Measurements from ENCODE around the gene AHNAK2. TPM values are rescaled to one million over a fixed set of nuclear protein-coding genes. Genes with fewer than 3 reads are reported as not detected.

The AHNAK2 gene
- total and polyA plus RNA-seq, 5 donors = 2.0 to 5.7 (median 3.1) TPM

- Histone ChIP-seq H3K9me3 (ENCODE audit: control insufficient read depth, low read length) (no peaks in the 10 kb centered on the region), H3K27ac (ENCODE audit: low read length) (no peak overlapping the region), H3K4me1 (ENCODE audit: control insufficient read depth, insufficient read depth, low read length) (peaks cover 10% of the 10 kb centered on the region), H3K4me3 (ENCODE audit: low read length) (no peak overlapping the region), H3K27me3 (ENCODE audit: control insufficient read depth, insufficient read depth) (no peaks in the 10 kb centered on the region)
- intact Hi-C loops (cut with DNase I) = loop anchor here in 1 of 4 donors (5.0 kb wide), 1 partner anchor 66 kb away; no protein-coding TSS in a partner anchor
- peak; percentile 38 to 49 for ATAC-seq
- WGBS = 41% methylated on average over 21 of the region's 21 CpGs
- peak; percentile 84 to 94 (median 92) for DNase-seq
Measured at GRCh38 chr14:104976198-104977007, 1.8 kb downstream of the AHNAK2 start.

GRCh38 chr14:104975481-104976197, 2.5 kb downstream of the AHNAK2 start:
- intact Hi-C loops (cut with DNase I) = loop anchor here in 2 of 4 donors (1.0 to 5.0 kb wide), 3 partner anchors 67 to 111 kb away; no protein-coding TSS in a partner anchor
- peak in 2 of 3 donors; percentile 42 to 53 for DNase-seq
- H3K4me3 ChIP-seq (ENCODE audit: low read length) = no peak overlapping the region
- peaks cover 10% of the 10 kb centered on the region for H3K4me1 ChIP-seq (ENCODE audit: control insufficient read depth, insufficient read depth, low read length)
- no peak for ATAC-seq
- 55% methylated on average over 21 of the region's 21 CpGs for WGBS
- no peaks in the 10 kb centered on the region for H3K27me3 ChIP-seq (ENCODE audit: control insufficient read depth, insufficient read depth)
- H3K9me3 ChIP-seq (ENCODE audit: control insufficient read depth, low read length) = no peaks in the 10 kb centered on the region
- no peak overlapping the region for H3K27ac ChIP-seq (ENCODE audit: low read length)

GRCh38 chr14:104974665-104975390, 3.3 kb downstream of the AHNAK2 start:
- intact Hi-C loops (cut with DNase I) = loop anchor here in 2 of 4 donors (1.0 to 5.0 kb wide), 3 partner anchors 67 to 112 kb away; no protein-coding TSS in a partner anchor
- peak in 2 of 3 donors; percentile 38 to 51 for DNase-seq
- 95% methylated on average over 14 of the region's 14 CpGs for WGBS
- H3K9me3 ChIP-seq (ENCODE audit: control insufficient read depth, low read length) = no peaks in the 10 kb centered on the region
- no peak overlapping the region for H3K27ac ChIP-seq (ENCODE audit: low read length)
- no peak overlapping the region for H3K4me3 ChIP-seq (ENCODE audit: low read length)
- no peak for ATAC-seq
- peaks cover 10% of the 10 kb centered on the region for H3K4me1 ChIP-seq (ENCODE audit: control insufficient read depth, insufficient read depth, low read length)
- no peaks in the 10 kb centered on the region for H3K27me3 ChIP-seq (ENCODE audit: control insufficient read depth, insufficient read depth)

GRCh38 chr14:104974146-104974541, 4.0 kb downstream of the AHNAK2 start:
- Histone ChIP-seq H3K4me3 (ENCODE audit: low read length) (no peak overlapping the region), H3K27ac (ENCODE audit: low read length) (no peak overlapping the region), H3K4me1 (ENCODE audit: control insufficient read depth, insufficient read depth, low read length) (peaks cover 10% of the 10 kb centered on the region), H3K27me3 (ENCODE audit: control insufficient read depth, insufficient read depth) (no peaks in the 10 kb centered on the region), H3K9me3 (ENCODE audit: control insufficient read depth, low read length) (no peaks in the 10 kb centered on the region)
- 63% methylated on average over 13 of the region's 13 CpGs for WGBS
- DNase-seq (no peak), ATAC-seq (no peak)
- intact Hi-C loops (cut with DNase I) = loop anchor here in 1 of 4 donors (2.0 kb wide), 1 partner anchor 113 kb away; no protein-coding TSS in a partner anchor

- Histone ChIP-seq H3K27me3 (ENCODE audit: control insufficient read depth, insufficient read depth) (no peaks in the 10 kb centered on the region), H3K4me1 (ENCODE audit: control insufficient read depth, insufficient read depth, low read length) (peaks cover 10% of the 10 kb centered on the region), H3K4me3 (ENCODE audit: low read length) (no peak overlapping the region), H3K27ac (ENCODE audit: low read length) (peak overlapping the region; percentile 13), H3K9me3 (ENCODE audit: control insufficient read depth, low read length) (no peaks in the 10 kb centered on the region)
- peak; percentile 81 to 89 (median 85) for DNase-seq
- intact Hi-C loops (cut with DNase I) = loop anchor here in 1 of 4 donors (2.0 kb wide), 1 partner anchor 113 kb away; no protein-coding TSS in a partner anchor
- 32% methylated on average over 23 of the region's 23 CpGs for WGBS
- ATAC-seq = peak; percentile 48 to 74
Measured at GRCh38 chr14:104973385-104974145, 4.6 kb downstream of the AHNAK2 start.

- peaks cover 10% of the 10 kb centered on the region for H3K4me1 ChIP-seq (ENCODE audit: control insufficient read depth, insufficient read depth, low read length)
- intact Hi-C loops (cut with DNase I) = no loop called here
- H3K9me3 ChIP-seq (ENCODE audit: control insufficient read depth, low read length) = no peaks in the 10 kb centered on the region
- no peaks in the 10 kb centered on the region for H3K27me3 ChIP-seq (ENCODE audit: control insufficient read depth, insufficient read depth)
- H3K4me3 ChIP-seq (ENCODE audit: low read length) = no peak overlapping the region
- H3K27ac ChIP-seq (ENCODE audit: low read length) = peak overlapping the region; percentile 22
- 61% methylated on average over 12 of the region's 12 CpGs for WGBS
- peak; percentile 88 to 92 (median 91) for DNase-seq
- ATAC-seq = peak; percentile 73 to 82
Measured at GRCh38 chr14:104973135-104973384, 5.1 kb downstream of the AHNAK2 start.

GRCh38 chr14:104972301-104973134, 5.7 kb downstream of the AHNAK2 start:
- 86% methylated on average over 28 of the region's 28 CpGs for WGBS
- peaks cover 7% of the 10 kb centered on the region for H3K4me1 ChIP-seq (ENCODE audit: control insufficient read depth, insufficient read depth, low read length)
- DNase-seq (peak; percentile 37 to 68 (median 59)), ATAC-seq (no peak)
- H3K27ac ChIP-seq (ENCODE audit: low read length) = peak overlapping the region; percentile 22
- no peaks in the 10 kb centered on the region for H3K27me3 ChIP-seq (ENCODE audit: control insufficient read depth, insufficient read depth)
- intact Hi-C loops (cut with DNase I) = no loop called here
- no peaks in the 10 kb centered on the region for H3K9me3 ChIP-seq (ENCODE audit: control insufficient read depth, low read length)
- H3K4me3 ChIP-seq (ENCODE audit: low read length) = no peak overlapping the region

GRCh38 chr14:104971447-104972240, 6.5 kb downstream of the AHNAK2 start:
- WGBS = 96% methylated on average over 12 of the region's 12 CpGs
- Histone ChIP-seq H3K4me3 (ENCODE audit: low read length) (no peak overlapping the region), H3K4me1 (ENCODE audit: control insufficient read depth, insufficient read depth, low read length) (peaks cover 9% of the 10 kb centered on the region), H3K9me3 (ENCODE audit: control insufficient read depth, low read length) (no peaks in the 10 kb centered on the region), H3K27me3 (ENCODE audit: control insufficient read depth, insufficient read depth) (no peaks in the 10 kb centered on the region), H3K27ac (ENCODE audit: low read length) (no peak overlapping the region)
- peak in 2 of 3 donors; percentile 46 to 51 for DNase-seq
- intact Hi-C loops (cut with DNase I) = no loop called here
- ATAC-seq = no peak
